Ureter (tissue), 1 donor: Measurements from ENCODE around the gene MAMDC2. TPM values are rescaled to one million over a fixed set of nuclear protein-coding genes. Genes with fewer than 3 reads are reported as not detected.

Source experiments
- DNase-seq: peaks from one replicate; pipeline ENCODE4 v3.0.0-alpha.2; 2020; ENCODE audit warnings: low spot score
- total RNA-seq: library from RNA; stranded (reverse); gene quantifications from one replicate; pipeline ENCODE4 v1.2.4, GENCODE V29; 2023
- donor health status: DM: yes; HTN: yes; CAD: no.

MAMDC2 gene
- total RNA-seq, 1 donor from 2014 or later, result 46.3 TPM

GRCh38 chr9:70135176-70135575 is 91.5 kb downstream of the MAMDC2 start:
- DNase-seq, result no peak

GRCh38 chr9:70136632-70137031 is 93.0 kb downstream of the MAMDC2 start:
- DNase-seq, result no peak

- no peak for DNase-seq
Measured at GRCh38 chr9:70137577-70137976, 93.9 kb downstream of the MAMDC2 start.

DNA sequence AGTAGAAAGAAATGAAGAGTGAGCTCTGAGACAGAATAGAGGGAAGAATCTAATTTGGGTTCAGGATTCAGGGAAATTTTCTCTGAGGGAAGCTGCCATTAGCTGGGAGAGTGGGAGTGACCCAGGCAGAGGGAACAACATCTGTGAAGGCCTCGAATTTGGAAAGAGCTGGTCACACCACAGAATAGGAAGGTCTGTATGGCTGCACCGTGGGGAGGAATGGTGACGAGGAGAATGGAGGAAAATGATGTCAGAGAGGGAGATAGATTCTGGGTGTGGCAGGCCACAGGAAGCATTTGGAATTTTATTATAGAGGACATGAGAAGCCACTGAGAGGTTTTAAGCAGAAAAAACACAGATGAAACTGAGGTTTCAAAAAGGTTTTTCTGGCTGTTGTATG is 98.5 kb downstream of the MAMDC2 start:
- DNase-seq, result no peak

DNA sequence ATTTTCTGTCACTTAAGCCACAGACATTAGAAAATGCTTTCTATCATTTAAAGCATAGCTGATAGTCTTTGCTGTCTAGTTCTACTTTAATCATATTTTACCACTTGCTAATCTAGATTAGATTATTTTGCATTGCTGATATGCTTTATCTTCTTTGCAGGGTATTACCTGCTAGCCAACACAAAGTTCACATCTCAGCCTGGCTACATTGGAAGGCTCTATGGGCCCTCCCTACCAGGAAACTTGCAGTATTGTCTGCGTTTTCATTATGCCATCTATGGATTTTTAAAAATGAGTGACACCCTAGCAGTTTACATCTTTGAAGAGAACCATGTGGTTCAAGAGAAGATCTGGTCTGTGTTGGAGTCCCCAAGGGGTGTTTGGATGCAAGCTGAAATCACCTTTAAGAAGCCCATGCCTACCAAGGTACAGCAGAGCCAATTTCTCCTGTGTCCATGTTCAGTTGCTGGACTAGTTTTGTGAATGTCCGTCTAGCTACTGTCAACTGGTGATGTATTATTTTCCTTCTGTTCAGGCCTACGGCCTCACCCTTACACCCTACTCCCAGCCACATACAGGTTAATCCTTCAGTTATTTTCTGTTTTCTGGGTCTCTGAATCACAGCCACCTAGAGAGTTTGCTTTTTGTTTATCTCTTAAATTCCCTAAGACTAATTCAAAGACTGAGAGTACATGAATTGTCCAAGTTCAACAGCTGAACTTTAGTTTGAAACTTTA is 99.9 kb downstream of the MAMDC2 start:
- no peak for DNase-seq

DNA sequence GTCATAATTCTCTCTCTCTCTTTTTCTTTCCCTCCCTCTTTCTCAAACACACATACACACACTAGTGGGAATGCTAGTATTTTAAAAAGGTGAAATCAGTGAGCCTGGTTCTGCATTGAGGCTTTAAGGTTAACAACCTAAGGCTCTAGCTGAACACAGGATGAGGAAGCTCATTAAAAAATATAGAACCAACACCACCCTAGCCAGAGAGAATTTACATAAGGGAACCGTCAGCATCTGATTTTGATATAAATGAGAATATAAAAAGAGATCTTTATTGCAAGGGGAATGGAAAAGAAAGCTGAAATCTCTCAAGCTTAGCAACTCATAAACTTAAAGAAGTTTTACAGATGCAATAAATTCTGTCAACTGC is 100.5 kb downstream of the MAMDC2 start:
- no peak for DNase-seq

- no peak for DNase-seq
Measured at GRCh38 chr9:70145981-70146380, 102.3 kb downstream of the MAMDC2 start.

DNA sequence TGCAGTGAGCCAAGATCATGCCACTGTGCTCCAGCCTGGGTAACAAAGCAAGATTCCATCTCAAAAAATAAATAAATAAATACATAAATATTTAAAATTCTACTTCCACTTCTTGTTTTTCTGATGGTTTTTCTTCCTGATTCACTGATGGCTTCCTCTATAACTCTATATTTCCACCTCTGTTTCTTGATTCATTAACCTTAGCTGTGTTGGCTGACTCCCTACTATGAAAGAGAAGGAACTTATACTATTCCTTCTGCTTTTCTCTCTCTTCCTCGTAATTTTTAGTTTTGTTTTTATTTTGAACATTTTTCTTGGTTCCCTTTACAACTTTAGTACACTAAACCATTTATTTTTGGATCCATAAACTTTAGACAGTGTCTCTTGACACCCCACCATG is 103.5 kb downstream of the MAMDC2 start:
- DNase-seq, result no peak

GRCh38 chr9:70147651-70148050 is 104.0 kb downstream of the MAMDC2 start:
- DNase-seq, result no peak

DNA sequence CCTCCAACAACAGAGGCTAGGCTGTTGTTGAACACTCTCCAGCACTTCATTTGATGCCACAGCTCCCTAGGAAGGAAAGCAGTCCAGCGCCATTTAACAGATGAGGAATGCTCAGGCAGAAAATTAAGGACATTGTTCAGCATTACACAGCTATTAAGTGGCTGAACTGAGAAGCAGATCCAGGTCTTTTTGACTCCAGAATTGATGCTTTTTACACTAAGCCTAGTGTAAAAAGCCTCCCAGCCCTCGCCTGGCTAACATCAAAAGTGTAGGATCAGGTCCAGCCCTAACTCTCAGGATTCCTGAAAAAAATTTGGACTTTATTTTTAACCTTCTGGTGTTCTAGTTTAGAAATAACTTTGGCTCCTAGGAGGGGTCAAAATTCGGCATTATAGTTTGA is 108.7 kb downstream of the MAMDC2 start:
- DNase-seq, result no peak

GRCh38 chr9:70156729-70157128 is 113.1 kb downstream of the MAMDC2 start:
- DNase-seq, result no peak

DNA sequence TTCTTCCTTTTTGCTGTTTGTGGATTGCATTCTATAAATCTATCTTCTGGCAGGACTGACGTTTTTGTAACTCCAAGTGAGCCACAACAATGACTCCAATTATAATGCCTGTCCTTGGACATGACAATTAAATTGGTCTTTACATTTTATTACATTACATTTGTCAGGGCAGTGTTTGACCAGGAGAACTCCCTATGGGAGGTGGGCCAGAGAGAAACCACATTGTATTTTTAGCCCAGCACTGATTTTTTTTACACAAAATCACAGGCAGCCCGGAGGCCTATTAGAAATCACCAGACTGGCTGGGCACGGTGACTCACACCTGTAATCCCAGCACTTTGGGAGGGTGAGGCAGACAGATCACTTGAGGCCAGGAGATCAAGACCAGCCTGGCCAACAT is 116.0 kb downstream of the MAMDC2 start:
- DNase-seq, result no peak

GRCh38 chr9:70160686-70161600 is 117.3 kb downstream of the MAMDC2 start:
- no peak for DNase-seq

GRCh38 chr9:70165006-70165602 is 121.5 kb downstream of the MAMDC2 start:
- DNase-seq, result no peak

- DNase-seq, result no peak
Measured at GRCh38 chr9:70168521-70168920, 124.9 kb downstream of the MAMDC2 start.

- DNase-seq, result no peak
Measured at GRCh38 chr9:70169222-70169621, 125.6 kb downstream of the MAMDC2 start.

DNA sequence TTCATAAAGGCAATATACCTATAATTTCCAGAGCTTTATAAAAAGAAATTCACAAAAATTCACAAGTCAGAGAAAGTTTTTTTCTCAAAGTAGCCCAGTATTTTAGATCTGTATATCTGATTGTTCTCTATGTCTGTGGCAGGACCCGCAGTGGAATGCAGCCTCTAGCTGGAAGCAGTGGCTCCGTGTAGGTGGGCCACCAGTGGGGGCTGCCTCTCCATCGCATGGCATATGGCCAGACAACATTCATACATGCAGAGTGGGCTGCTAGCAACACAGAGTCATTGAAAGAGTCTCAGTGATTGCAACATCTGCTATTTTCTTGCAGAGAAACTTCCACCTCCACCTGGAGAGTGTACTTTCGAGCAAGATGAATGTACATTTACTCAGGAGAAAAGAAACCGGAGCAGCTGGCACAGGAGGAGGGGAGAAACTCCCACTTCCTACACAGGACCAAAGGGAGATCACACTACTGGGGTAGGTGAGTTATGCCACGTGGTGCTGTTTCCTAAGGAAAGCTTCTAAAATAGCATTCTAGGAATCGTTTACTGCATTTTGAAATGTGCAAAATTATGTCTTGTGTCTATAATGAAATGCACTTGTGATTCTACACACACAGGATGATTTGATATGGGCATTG is 126.6 kb downstream of the MAMDC2 start:
- DNase-seq, result no peak

GRCh38 chr9:70172532-70172931 is 128.9 kb downstream of the MAMDC2 start:
- no peak for DNase-seq

GRCh38 chr9:70177121-70177520 is 133.5 kb downstream of the MAMDC2 start:
- no peak for DNase-seq

DNA sequence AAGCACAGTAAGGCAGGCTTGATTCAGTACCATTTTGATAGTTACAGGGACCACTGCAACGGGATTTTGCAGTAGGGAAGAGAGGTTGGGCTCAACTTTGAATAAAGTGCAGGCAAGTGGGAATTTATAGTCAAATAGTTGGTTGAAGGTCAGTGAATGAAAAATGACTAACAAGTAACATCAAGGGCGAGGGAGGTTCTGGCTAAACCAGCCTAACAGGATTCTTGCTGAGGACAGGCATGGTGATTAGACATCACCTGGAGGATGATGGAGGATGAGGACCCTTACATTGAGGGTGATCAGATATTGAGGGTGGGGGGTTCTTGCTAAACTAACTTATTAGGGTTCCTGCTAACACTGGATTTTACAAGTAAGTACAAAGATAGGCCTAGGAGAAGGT is 149.1 kb downstream of the MAMDC2 start:
- DNase-seq, result no peak

DNA sequence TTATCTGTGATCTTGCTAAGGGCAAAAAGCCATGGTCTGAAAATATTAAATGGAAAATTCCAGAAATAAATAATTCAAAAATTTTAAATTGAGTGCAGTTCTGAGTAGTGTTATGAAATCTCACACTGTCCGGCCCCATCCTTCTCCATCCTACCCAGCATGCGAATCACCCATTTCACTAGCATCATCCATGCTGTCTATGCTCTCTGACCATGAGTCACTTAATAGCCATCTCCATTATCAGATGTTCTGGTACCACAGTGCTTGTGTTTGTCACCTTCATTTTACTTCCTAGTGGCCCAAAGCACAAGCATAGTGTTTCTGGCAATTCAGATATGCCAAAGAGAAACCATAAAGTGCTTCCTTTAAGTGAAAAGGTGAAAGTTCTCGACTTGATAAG is 151.8 kb downstream of the MAMDC2 start:
- no peak for DNase-seq
